Activated CD4-positive, alpha-beta T cell treated with anti-CD3 and anti-CD28 coated beads for 24 hours (primary cell): ENCODE measurements around the gene SMIM41.

Experiments
- DNase-seq, 2 donors: peaks; one replicate each; pipeline ENCODE4 v3.0.0-alpha.2; 2020; ENCODE audit warnings: low read depth in 2 of 2

SMIM41 gene

DNA sequence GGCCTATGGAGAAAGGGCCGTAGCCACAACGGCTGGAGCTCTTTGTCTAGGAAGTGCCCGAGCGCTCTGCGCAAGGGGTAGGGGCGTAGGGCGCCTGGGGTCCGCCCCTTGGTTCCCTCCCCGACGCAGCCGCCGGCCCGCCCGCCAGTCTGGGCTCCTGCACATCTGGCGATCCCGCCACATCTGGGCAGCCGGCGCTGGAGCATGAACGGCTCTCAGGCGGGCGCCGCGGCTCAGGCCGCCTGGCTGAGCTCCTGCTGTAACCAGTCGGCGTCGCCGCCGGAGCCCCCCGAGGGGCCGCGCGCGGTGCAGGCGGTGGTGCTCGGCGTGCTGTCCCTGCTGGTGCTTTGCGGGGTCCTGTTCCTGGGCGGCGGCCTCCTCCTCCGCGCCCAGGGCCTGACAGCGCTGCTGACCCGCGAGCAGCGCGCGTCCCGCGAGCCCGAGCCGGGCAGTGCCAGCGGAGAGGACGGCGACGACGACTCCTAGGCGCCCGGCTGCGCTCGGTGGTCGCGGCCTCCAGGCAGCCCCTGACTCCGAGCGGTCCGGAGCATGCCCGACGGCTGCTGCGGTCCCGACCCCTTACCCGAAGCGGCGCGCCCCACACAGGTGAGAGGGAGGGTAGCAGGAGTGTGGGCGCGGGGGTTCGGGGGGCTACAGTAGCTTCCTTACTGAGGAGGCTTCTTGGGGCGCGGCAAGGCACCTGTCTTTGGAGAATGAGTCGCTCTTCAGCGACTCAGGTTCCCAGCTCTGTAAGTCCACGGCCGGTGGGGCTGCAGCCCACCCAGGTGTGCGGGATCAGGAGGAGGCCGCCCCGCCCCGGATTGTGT, at the start of gene SMIM41:
Gene SMIM41 (plus strand): TSS at position 129 of the 827 bp plus-strand sequence. CDS start 76 bp downstream, at position 205.
- no peak for DNase-seq

GRCh38 chr12:52032446-52032803, 47.1 kb upstream of the SMIM41 start:
- no peak for DNase-seq

DNA sequence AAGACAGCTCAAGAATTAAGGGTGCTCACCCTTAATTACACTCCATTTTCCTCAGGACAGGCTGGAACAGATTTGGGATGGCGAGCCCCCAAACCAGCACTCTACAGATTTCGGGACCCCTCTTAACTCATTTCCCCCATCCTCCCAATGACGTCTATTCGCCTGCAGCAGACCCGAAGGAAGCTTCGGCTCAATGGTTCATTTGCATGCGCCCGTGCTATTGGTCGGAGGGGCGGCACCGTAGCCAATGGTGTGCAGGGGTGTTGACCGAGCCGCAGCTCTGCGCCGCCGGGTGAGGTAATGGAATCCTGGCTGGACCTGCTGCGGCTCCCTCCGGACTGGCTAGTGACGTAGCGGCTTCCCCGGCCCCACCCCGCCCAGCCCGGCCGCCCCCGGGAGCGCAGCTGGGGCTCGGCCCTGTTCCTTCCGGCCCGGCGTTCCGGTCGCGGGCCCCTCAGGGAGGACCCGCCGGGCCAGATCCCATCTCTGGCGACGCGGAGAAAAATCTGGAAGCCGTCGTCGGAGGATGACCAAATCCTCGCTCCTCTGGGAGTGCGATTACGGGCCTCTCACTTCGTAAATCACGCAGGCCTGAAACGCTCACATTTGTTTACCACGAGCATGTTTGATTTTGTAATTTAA, 46.6 kb upstream of the SMIM41 start:
- DNase-seq: peak; percentile 67 to 87

DNA sequence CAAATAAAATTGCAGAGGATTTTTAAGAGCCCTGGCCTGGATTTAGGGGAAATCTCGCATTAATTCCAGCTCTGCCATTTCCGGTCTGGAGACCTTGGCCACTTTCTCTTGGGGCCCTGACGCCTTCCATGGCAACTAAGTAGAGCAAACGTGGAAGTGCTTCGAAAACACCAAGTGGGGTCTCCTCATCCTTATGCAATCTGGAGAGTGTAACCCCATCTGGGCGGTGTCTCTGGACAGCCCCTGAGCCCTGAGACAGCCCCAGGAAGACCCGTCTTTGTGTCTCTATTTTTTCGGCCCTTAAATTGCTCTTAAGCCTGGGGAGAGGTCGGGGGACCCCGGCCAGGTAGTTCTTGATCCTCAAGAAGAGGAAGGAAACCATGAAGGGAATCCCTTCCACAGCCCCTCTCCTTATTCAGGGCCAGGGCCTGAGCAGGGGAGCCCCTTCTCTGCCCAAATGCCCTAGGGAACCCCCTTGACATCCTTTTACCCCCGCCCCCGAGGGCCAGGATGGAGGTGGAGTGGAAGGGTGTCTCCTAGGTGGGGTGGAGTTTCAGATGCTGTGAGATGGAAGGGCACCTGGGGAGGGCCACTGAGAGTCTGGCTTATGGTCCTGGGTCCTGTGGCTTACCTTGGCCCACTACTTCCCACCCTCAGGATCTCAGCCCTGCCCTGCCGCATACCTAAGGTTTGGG, 45.9 kb upstream of the SMIM41 start:
- no peak for DNase-seq

DNA sequence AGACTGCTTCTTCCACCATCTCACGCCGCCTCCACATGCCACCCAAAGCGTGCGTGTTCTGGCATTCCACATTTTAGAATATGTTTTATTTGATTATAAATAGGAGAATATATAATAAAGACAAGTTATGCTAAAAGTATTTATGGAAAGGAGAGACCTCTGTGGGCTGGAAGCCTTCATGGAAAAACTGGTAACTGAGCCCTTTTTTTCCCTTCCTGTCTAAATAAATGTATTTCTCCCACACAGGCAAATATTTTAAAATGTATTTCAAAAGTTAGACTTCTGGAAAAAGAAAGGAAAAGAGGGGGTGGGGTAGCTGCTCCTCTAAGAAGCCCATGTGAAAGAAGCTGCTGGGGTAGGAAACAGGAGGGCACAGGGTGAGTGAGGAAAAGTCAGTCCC, 44.3 kb upstream of the SMIM41 start:
- no peak for DNase-seq

GRCh38 chr12:52035926-52036325, 43.6 kb upstream of the SMIM41 start:
- no peak for DNase-seq

- peak; percentile 56 to 62 for DNase-seq
Observed at GRCh38 chr12:52036587-52037171, 42.8 kb upstream of the SMIM41 start.

GRCh38 chr12:52037248-52037861, 42.1 kb upstream of the SMIM41 start:
- DNase-seq: no peak

DNA sequence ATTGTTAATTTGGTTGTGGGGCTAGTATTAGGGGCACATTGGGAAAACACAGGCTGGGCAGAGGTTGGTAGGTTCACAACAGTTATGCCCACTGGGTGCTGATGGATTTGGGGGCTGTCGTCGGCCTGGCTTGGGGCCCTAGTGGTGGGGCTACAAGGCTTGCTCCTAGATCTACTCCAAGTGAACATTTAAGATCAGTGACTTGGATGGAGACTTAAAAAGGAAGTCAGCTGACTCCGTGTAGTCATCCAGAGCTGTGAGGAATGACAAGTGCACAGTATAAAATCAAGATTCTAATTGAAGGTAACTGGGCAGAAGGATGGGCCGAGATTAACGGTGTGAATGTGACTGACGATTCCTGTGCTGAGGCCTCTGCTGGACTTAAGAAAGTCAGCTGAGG, 41.1 kb upstream of the SMIM41 start:
- no peak for DNase-seq

DNA sequence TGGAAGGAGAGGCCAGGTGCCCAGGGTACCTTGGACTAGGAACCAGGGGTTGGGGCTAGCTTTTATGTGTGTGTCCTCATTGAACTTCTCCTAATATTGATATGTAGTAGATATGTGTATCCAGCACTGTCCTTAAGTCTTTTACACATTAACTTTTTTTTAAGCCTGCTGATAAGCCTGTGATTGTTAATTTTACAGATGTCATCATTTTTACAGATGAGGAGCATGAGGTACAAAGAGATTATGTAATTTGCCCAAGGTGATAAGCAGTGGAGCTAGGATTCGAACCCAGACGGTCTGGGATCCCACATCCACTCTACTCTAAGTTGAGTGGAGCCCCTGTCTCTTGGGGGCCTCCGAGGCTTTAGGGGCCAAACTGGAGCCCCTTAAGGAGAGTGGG, 38.5 kb upstream of the SMIM41 start:
- DNase-seq: no peak

GRCh38 chr12:52041695-52042123, 37.8 kb upstream of the SMIM41 start:
- DNase-seq: no peak

GRCh38 chr12:52042706-52043385, 36.7 kb upstream of the SMIM41 start:
- DNase-seq: no peak

DNA sequence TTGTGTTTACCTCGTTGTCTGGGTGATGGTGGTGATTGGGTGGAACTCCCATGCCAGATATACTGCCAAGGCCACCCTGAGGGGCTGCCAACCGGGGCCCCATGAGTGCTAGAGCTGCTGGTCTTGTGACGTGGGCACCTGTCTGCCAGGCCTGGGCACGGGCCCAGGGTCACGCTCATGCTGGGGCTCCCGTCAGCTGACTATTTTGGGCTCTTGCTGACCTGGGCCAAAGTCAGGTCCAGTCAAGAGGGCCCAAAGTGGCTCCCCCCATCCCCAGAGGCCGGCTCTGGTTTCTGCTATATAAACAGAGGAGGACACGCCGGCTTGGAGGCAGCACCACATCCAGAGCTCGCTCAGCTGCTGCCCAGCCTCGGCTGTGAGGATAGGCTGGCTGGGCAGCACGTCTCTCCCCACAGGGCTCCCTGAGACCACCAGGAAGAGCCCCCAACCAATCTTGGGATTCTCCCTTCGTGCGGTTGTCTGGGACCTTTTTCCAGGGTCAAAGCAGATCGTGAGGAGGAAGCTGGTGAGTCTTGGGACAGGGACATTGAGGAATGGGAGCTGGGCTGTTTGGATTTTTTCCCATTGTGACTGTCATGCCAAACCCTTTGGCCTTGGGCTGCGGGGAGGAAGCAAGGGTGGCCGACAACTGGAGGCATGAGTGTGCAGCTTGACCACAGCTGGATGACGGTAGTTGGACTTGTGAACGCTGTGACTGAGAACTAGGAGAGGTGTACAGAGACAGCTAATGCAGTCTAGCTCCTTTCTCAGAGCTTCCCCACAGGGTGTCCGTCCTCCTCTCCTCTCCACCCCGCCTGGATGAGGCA, 35.9 kb upstream of the SMIM41 start:
- no peak for DNase-seq

GRCh38 chr12:52044292-52044983, 35.1 kb upstream of the SMIM41 start:
- no peak for DNase-seq

DNA sequence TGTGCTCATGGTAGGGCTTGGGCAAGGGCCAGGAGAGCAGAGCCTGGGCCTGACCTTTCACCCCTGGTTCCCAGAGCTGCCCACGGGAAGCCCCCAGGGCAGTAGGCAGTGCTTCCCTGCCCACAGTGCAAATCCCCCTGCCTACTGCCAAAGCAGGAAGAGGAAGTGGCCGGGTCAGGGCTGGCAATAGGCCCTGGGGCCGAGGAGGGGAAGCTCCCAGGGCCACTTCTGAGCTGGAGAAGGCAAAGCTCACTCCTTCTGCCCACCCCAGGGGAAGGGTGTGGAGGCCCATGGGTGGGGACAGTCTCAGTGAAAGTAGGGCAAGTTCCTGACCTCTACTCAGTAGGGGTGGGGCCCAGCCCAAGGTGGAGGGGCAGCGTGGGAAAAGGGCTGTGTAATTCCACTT, 33.7 kb upstream of the SMIM41 start:
- DNase-seq: no peak

DNA sequence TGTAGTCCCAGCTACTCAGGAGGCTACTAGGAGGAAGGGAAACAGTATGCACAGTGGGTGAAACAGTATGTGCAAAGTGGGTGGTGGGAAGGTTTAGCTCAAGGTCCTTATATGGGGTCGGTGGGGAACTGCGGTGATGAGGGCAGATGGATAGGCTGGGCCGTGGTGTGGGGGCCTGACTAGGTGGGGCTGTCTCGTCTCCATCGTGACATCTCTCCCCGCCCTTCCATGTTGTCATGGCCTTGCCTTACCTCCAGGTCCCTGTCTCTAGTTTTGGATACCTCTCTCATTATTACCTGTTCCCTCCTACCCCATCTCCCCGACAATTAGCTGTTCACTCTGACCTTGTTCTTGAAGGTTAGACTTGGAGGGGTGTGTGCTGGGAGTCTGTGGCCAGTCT, 32.6 kb upstream of the SMIM41 start:
- DNase-seq: no peak

GRCh38 chr12:52049286-52049685, 30.2 kb upstream of the SMIM41 start:
- no peak for DNase-seq

GRCh38 chr12:52049688-52050087, 29.8 kb upstream of the SMIM41 start:
- DNase-seq: no peak

- no peak for DNase-seq
Observed at GRCh38 chr12:52050116-52050757, 29.3 kb upstream of the SMIM41 start.
